Suppressor macrophage (primary cell): ENCODE measurements around the gene EIF5A2.

Experiments used
- DNase-seq, 4 experiments: peaks; one replicate each; pipeline ENCODE4 v3.0.0-alpha.2; 2020 to 2022

EIF5A2 gene

GRCh38 chr3:170848292-170848917, 60.0 kb downstream of the EIF5A2 start:
- peak in 2 of 4 experiments; percentile 21 to 31 for DNase-seq

GRCh38 chr3:170844377-170844776, 64.1 kb downstream of the EIF5A2 start:
- DNase-seq = no peak

- DNase-seq = no peak
These were observed 68.1 kb downstream of the EIF5A2 start for GRCh38 chr3:170840291-170840859.

- DNase-seq = no peak
These were observed 68.8 kb downstream of the EIF5A2 start for GRCh38 chr3:170839518-170840100.
